GM10248 (cell line): ENCODE results near the gene DAG1.

Experiments used
- CTCF ChIA-PET: fragments of 300-600 bp; sonication (Branson Sonifier 250); formaldehyde crosslinking; extraction: SDS; loops from one replicate; lab custom pipeline; 2021; ENCODE audit warnings: antibody characterized with exemption; lab: Yijun Ruan, JAX
- POLR2A ChIA-PET: fragments of 350-650 bp; sonication (Branson Sonifier 250); formaldehyde crosslinking; extraction: SDS; loops from one replicate; lab custom pipeline; 2020; ENCODE audit warnings: antibody characterized with exemption; lab: Yijun Ruan, JAX
- DNase-seq: peaks from one replicate; pipeline ENCODE4 v3.0.0; 2012; ENCODE audit errors: extremely low spot score
- TF ChIP-seq, protein P1 (sequence below): IDR thresholded peaks from 2 replicates; pipeline ENCODE4 v1.5.1; 2012; ENCODE audit warnings: mild to moderate bottlenecking, low read depth; ENCODE audit errors: extremely low read depth, missing control alignments, control extremely low read depth

DAG1 gene

DNA sequence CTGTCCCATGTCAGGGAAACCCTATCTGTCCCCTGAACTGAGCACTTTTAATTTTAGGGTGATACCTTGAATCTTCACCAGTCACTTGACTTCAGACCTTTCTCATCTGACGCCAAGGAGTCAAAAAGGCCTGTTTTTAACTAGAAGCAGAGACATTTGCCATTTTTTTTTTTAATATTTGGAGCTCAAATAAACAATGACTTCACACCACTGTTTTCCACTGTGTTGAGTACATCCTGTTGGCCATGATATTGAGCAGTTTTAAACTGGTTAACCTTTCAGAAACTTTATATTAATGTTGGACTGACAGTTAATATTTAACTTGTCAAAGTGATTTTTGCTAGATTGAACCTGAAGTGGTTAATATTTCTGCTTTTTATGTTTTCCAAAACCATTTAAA lies 28.2 kb downstream of the DAG1 start:
- ChIA-PET POLR2A (no interaction called here), CTCF (no interaction called here)
- no peak for DNase-seq
- TF ChIP-seq, protein P1, sequence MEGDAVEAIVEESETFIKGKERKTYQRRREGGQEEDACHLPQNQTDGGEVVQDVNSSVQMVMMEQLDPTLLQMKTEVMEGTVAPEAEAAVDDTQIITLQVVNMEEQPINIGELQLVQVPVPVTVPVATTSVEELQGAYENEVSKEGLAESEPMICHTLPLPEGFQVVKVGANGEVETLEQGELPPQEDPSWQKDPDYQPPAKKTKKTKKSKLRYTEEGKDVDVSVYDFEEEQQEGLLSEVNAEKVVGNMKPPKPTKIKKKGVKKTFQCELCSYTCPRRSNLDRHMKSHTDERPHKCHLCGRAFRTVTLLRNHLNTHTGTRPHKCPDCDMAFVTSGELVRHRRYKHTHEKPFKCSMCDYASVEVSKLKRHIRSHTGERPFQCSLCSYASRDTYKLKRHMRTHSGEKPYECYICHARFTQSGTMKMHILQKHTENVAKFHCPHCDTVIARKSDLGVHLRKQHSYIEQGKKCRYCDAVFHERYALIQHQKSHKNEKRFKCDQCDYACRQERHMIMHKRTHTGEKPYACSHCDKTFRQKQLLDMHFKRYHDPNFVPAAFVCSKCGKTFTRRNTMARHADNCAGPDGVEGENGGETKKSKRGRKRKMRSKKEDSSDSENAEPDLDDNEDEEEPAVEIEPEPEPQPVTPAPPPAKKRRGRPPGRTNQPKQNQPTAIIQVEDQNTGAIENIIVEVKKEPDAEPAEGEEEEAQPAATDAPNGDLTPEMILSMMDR: no peak

DNA sequence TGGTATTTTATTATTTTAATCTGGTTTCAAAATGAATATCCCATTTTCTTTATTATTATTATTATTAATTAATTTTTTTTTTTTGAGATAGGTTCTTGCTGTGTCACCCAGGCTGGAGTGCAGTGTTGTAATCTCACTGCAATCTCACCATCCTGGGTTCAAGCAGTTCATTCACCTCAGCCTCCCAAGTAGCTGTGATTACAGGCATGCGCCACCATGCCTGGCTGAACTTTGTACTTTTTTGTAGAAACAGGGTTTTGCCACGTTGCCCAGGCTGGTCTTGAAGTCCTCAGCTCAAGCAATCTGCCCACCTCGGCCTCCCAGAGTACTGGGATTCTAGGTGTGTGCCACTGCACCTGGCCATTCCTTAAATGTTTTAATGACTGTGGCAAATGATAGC lies 28.6 kb downstream of the DAG1 start:
- CTCF ChIA-PET: interaction anchor here (0.9 kb wide), 1 partner anchor 41 kb away, joined by 6 read pairs; no protein-coding TSS in a partner anchor
- POLR2A ChIA-PET: no interaction called here
- DNase-seq: no peak
- TF ChIP-seq, protein P1: no peak

DNA sequence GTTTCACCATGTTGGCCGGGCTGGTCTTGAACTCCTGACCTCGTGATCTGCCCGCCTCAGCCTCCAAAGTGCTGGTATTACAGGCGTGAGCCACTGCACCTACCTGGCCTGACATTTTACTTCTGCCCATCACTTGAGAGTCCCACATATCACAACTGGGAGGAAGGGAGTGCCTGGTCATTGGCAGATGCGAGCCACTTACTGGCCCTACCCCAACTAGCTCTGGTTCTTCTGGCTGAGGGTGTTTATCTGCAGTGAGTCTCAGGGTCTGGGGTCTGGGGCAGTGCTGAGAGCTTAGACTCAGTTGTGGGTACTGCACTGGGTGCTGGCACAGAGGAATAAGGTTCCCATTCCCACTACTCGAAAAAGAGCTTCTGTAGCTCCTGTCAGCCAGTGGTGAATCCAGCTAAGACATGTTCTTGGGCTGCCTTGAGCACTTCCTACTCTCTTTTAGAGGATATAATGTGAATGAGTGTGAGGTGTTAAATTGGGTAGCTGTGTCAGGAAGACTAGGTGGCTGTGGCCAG lies 30.2 kb downstream of the DAG1 start:
- no peak for DNase-seq
- ChIA-PET POLR2A (no interaction called here), CTCF (interaction anchor here (1.2 to 1.4 kb wide), 3 partner anchors 11 to 20 kb away, joined by 4 to 6 read pairs (median 5); no protein-coding TSS in a partner anchor)
- TF ChIP-seq, protein P1: no peak

DNA sequence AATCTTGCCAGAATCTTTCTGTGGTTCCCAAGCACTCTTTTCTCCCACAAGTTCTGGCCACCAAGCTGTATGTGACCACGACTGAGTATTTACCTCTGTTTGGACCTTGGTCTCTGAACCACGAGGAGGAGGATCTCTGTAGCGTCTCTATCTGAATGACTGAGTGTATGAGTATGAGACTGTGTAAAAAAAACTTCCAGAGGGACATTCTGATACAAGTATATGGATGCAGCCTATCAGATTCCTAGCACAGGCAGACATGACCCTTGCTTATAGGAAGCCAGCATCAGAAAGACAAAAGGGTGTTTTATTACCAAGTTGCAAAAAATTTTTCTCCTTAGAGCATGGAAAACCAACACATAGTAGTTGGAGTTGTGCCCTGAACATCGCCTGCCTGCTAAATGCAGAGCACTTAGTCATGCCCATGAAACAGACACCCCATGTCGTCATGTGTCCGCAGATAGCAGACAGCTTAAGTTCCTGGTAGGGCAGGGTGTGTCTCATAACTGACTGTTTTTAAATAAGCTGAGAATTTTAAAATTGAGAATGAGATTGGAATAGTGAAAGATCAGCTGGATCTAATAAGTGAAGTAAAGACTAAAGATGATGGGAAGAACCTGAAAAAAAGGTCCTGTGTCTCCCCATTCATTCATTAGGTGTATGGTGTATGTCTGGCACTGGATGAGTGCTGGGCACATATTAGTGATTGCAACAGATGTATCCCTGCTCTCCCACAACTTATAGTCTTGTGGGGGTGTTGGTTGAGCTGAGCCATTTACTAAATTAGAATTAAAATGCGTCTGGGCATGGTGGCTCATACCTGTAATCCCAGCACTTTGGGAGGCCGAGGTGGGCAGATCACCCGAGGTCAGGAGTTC lies 30.9 kb downstream of the DAG1 start:
- TF ChIP-seq, protein P1: no peak
- DNase-seq: no peak
- CTCF ChIA-PET: interaction anchor here (1.2 to 1.4 kb wide), 4 partner anchors 10 to 36 kb away, joined by 4 to 6 read pairs (median 4); no protein-coding TSS in a partner anchor
- POLR2A ChIA-PET: no interaction called here

DNA sequence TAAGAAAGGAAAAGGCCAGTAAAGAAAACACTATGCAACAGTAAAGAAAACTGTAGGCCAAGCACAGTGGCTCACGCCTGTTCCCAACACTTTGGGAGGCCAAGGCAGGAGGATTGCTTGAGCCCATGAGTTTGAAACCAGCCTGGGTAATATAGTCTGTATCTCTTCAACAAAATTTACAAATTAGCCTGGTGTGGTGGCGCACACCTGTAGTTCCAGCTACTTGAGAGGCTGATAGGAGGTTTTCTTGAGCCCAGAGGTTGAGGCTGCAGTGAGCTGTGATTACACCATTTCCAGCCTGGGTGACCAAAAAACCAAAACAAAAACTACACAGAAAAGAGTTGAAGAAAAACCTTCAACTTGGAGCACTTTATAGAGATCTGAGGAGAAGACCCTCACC lies 31.8 kb downstream of the DAG1 start:
- TF ChIP-seq, protein P1: no peak
- CTCF ChIA-PET: interaction anchor here (1.3 kb wide), 1 partner anchor 36 kb away, joined by 4 read pairs; no protein-coding TSS in a partner anchor
- DNase-seq: no peak
- POLR2A ChIA-PET: no interaction called here

DNA sequence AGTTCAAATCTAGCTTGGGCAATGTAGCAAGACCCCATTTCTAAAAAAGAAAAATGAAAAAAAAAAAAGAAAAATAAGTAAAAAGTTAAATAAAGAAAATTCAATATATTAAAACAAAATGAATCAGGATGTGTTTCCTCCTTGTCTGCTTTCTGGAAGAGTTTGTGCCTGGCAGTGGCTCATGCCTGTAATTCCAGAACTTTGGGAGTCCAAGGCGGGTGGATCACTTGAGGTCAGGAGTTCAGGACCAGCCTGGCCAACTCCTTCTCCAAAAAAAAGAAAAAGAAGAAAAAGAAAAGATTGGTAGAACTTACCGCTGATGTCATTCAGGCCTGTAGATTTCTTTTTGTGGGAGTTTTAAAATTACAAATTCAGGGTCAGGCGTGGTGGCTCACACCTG lies 36.8 kb downstream of the DAG1 start:
- DNase-seq: no peak
- CTCF ChIA-PET: interaction anchor here (1.2 kb wide), 1 partner anchor 33 kb away, joined by 7 read pairs; no protein-coding TSS in a partner anchor
- POLR2A ChIA-PET: no interaction called here

More for the DNA sequence above, 36.8 kb downstream of the DAG1 start:
- TF ChIP-seq, protein P1: no peak
